GM23248 (cell line): ENCODE results near the gene OR6K3. TPM values are rescaled to one million over a fixed set of nuclear protein-coding genes. Genes with fewer than 3 reads are reported as not detected.

ENCODE experiments used
- DNase-seq: peaks from one replicate; pipeline ENCODE4 v3.0.0-alpha.2; 2015
- H2AFZ ChIP-seq: fragments of 200-600 bp; sonication (generic); 2 replicates; pipeline ENCODE4 v1.6.1; 2016; ENCODE audit warnings: antibody characterized with exemption
- H3F3A ChIP-seq: fragments of 200-600 bp; sonication (generic); 2 replicates; pipeline ENCODE4 v1.6.1; 2016; ENCODE audit warnings: mild to moderate bottlenecking, antibody characterized with exemption, mixed run types; ENCODE audit not compliant: insufficient read depth
- H3K27ac ChIP-seq: fragments of 200-600 bp; sonication (generic); 2 replicates; pipeline ENCODE4 v1.5.1; 2016; ENCODE audit warnings: mild to moderate bottlenecking
- H3K27me3 ChIP-seq: fragments of 200-600 bp; sonication (generic); replicated peaks from 2 replicates; pipeline ENCODE4 v1.6.1; 2016; ENCODE audit warnings: mild to moderate bottlenecking; ENCODE audit not compliant: insufficient read depth
- H3K36me3 ChIP-seq: fragments of 200-600 bp; sonication (generic); 2 replicates; pipeline ENCODE4 v1.6.1; 2016; ENCODE audit warnings: low read depth, mild to moderate bottlenecking
- H3K4me1 ChIP-seq: fragments of 200-600 bp; sonication (generic); 2 replicates; pipeline ENCODE4 v1.6.1; 2016; ENCODE audit warnings: mild to moderate bottlenecking; ENCODE audit not compliant: insufficient read depth
- H3K4me2 ChIP-seq: fragments of 200-600 bp; sonication (generic); one replicate; pipeline ENCODE4 v1.6.1; 2016; ENCODE audit warnings: mild to moderate bottlenecking; ENCODE audit not compliant: unreplicated experiment
- H3K4me3 ChIP-seq: fragments of 200-600 bp; sonication (generic); 2 replicates; pipeline ENCODE4 v1.5.1; 2016; ENCODE audit warnings: mild to moderate bottlenecking
- H3K79me2 ChIP-seq: fragments of 200-600 bp; sonication (generic); 2 replicates; pipeline ENCODE4 v1.6.1; 2016; ENCODE audit warnings: mild to moderate bottlenecking; ENCODE audit not compliant: insufficient read depth
- H3K9ac ChIP-seq: fragments of 200-600 bp; sonication (generic); 2 replicates; pipeline ENCODE4 v1.6.1; 2016; ENCODE audit warnings: mild to moderate bottlenecking
- H3K9me2 ChIP-seq: fragments of 200-600 bp; sonication (generic); 2 replicates; pipeline ENCODE4 v1.6.1; 2016; ENCODE audit warnings: mixed run types, mild to moderate bottlenecking, moderate library complexity; ENCODE audit not compliant: insufficient read depth
- H3K9me3 ChIP-seq: fragments of 200-600 bp; sonication (generic); one replicate; pipeline ENCODE4 v1.6.1; 2017; ENCODE audit warnings: low read depth
- H4K20me1 ChIP-seq: fragments of 200-600 bp; sonication (generic); 2 replicates; pipeline ENCODE4 v1.6.0; 2016; ENCODE audit not compliant: insufficient read depth
- EZH2 ChIP-seq: fragments of 200-600 bp; sonication (generic); IDR thresholded peaks from 2 replicates; pipeline ENCODE4 v1.6.1; 2018; ENCODE audit warnings: antibody characterized with exemption, mild to moderate bottlenecking; ENCODE audit not compliant: insufficient read depth, poor library complexity, severe bottlenecking
- EZH2phosphoT487 ChIP-seq: fragments of 200-600 bp; sonication (generic); IDR thresholded peaks from 2 replicates; pipeline ENCODE4 v1.6.1; 2018; ENCODE audit warnings: antibody characterized with exemption, moderate library complexity, mild to moderate bottlenecking, low read depth; ENCODE audit not compliant: insufficient read depth
- WGBS, 2 experiments: methylation state at CpG; one replicate each; pipeline ENCODE4 v1.1.6; 2015 to 2017; ENCODE audit warnings: low lambda C conversion rate in 2 of 2, low coverage in 1 of 2; ENCODE audit errors: missing lambda C conversion rate in 2 of 2; 5-methylcytosine and 5-hydroxymethylcytosine counted together
- in situ Hi-C: fragments of 300-500 bp; cut with MboI; formaldehyde crosslinking; loops from 2 replicates; pipeline ENCODE4 v1.15.0; 2020
- polyA plus RNA-seq: library from polyadenylated mRNA; unstranded; fragments of >200 nt; fragmentation: Nextera tagmentation; extraction: Ambion mirVana; gene quantifications from 2 replicates; pipeline ENCODE4 v1.2.1, GENCODE V29; 2016
- total RNA-seq: library from RNA; depleted of rRNA; stranded (reverse); fragments of >200 nt; shearing (Covaris generic); gene quantifications from 2 replicates; pipeline ENCODE4 v1.2.3, GENCODE V29; 2014

The OR6K3 gene
- total and polyA plus RNA-seq, 2 experiments from 2014 or later, result not detected

GRCh38 chr1:158731707-158732106 lies 11.2 kb upstream of the OR6K3 start:
- Histone ChIP-seq H3K36me3 (no peaks in the 10 kb centered on the region), H3K4me2 (no peak overlapping the region), H3K9me3 (no peaks in the 10 kb centered on the region), H3K9ac (no peak overlapping the region), H3K4me3 (no peak overlapping the region), H3K9me2 (no peaks in the 10 kb centered on the region), H3K79me2 (no peaks in the 10 kb centered on the region), H3K4me1 (no peaks in the 10 kb centered on the region), H4K20me1 (no peaks in the 10 kb centered on the region), H3K27me3 (no peaks in the 10 kb centered on the region), H3K27ac (no peak overlapping the region), H2AFZ (no peak overlapping the region), H3F3A (no peaks in the 10 kb centered on the region)
- TF ChIP-seq EZH2 (no peak), EZH2phosphoT487 (no peak)
- DNase-seq, result no peak
- 6 to 13% methylated on average over 4 of the region's 4 CpGs for WGBS, 2 experiments
- in situ Hi-C loops, result no loop called here

DNA sequence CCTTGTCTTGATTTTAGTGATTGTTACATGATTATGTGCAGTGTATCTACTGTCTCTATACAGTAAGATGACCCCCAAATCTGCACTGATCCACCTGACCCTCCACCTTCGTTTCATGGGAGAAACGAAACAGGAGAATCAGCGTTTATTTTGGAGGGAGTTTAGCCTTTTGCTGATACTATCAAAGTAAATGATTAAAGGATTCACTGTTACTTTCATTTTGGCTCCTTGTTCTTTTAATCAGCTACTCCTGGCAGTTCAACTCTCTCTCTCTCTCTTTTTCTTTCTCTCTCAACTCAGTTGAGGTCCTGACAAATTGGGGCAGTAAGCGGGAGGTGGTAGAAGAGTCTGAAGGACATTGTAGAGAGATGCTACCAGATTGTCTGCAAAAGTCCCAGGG lies 9.9 kb upstream of the OR6K3 start:
- no peak for DNase-seq
- H3F3A ChIP-seq, result no peaks in the 10 kb centered on the region
- 36 to 42% methylated on average over 4 of the region's 4 CpGs for WGBS, 2 experiments
- H3K36me3 ChIP-seq, result no peaks in the 10 kb centered on the region
- no peak overlapping the region for H2AFZ ChIP-seq
- H3K4me2 ChIP-seq, result no peak overlapping the region
- in situ Hi-C loops, result no loop called here
- no peaks in the 10 kb centered on the region for H3K9me3 ChIP-seq
- no peak overlapping the region for H3K4me3 ChIP-seq
- H3K9me2 ChIP-seq, result no peaks in the 10 kb centered on the region
- no peaks in the 10 kb centered on the region for H3K79me2 ChIP-seq
- no peak overlapping the region for H3K9ac ChIP-seq
- no peaks in the 10 kb centered on the region for H3K4me1 ChIP-seq
- no peak for TF ChIP-seq EZH2
- H3K27me3 ChIP-seq, result no peaks in the 10 kb centered on the region
- no peaks in the 10 kb centered on the region for H4K20me1 ChIP-seq
- H3K27ac ChIP-seq, result no peak overlapping the region

DNA sequence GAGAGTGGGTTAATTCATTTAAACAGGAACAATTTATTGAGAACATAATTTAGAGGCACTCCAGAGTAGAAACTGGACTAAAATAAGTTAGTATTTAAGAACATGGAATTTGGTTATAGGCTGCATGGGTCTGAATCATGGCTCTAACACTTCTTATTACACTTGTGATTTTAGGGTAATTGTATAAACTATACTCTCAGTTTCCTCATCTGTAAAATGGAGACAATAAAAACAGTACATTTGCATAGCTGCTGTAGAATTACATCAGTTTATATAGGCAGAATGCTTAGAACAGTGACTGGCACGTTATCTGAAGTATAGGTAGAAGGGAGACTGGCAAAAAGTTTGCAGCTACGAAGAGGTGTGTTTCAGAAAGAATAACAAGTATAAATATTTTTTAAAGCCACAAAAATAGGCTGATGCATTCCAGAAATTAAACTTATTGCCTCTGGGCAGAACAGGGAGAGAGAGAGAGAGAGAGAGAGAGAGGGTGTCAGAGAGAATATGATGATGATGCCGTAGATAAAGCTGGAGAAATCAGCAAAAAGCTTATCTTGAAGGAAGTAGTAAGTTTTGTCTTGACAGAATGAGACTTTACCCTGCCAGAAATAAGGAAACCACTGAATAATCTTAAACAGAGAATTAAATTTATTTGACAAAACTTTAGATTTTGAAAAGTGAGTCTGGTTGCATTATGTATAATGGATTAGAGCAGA lies 8.1 kb upstream of the OR6K3 start:
- Histone ChIP-seq H3K4me1 (no peaks in the 10 kb centered on the region), H3K4me3 (no peak overlapping the region), H3K36me3 (no peaks in the 10 kb centered on the region), H3K79me2 (no peaks in the 10 kb centered on the region), H4K20me1 (no peaks in the 10 kb centered on the region), H2AFZ (no peak overlapping the region), H3K9me3 (no peaks in the 10 kb centered on the region), H3K27ac (no peak overlapping the region), H3K9me2 (no peaks in the 10 kb centered on the region), H3K4me2 (no peak overlapping the region), H3F3A (no peaks in the 10 kb centered on the region), H3K9ac (no peak overlapping the region), H3K27me3 (no peaks in the 10 kb centered on the region)
- in situ Hi-C loops, result no loop called here
- DNase-seq, result no peak
- TF ChIP-seq EZH2phosphoT487, result no peak
- TF ChIP-seq EZH2, result no peak
- whole genome bisulfite sequencing, 2 experiments, result 8 to 21% methylated on average over 3 of the region's 3 CpGs

- in situ Hi-C loops, result no loop called here
- Histone ChIP-seq H3K4me1 (no peaks in the 10 kb centered on the region), H3F3A (no peaks in the 10 kb centered on the region), H3K9me2 (no peaks in the 10 kb centered on the region), H3K9ac (no peak overlapping the region), H3K9me3 (no peaks in the 10 kb centered on the region), H3K27ac (no peak overlapping the region), H3K79me2 (no peaks in the 10 kb centered on the region), H3K27me3 (0 out of 2 replicates have a peak, but pooled peaks cover 5% of the 10 kb centered on the region), H3K36me3 (no peaks in the 10 kb centered on the region), H3K4me2 (no peak overlapping the region), H4K20me1 (no peaks in the 10 kb centered on the region), H3K4me3 (no peak overlapping the region), H2AFZ (no peak overlapping the region)
- 38 to 40% methylated on average over 5 of the region's 5 CpGs for WGBS, 2 experiments
- TF ChIP-seq EZH2 (no peak), EZH2phosphoT487 (no peak)
- DNase-seq, result no peak
These were observed 3.9 kb upstream of the OR6K3 start for GRCh38 chr1:158724442-158724841.

- DNase-seq, result no peak
- TF ChIP-seq EZH2phosphoT487 (no peak), EZH2 (no peak)
- H3K9ac ChIP-seq, result no peak overlapping the region
- in situ Hi-C loops, result no loop called here
- 14 to 18% methylated on average over 3 of the region's 3 CpGs for WGBS, 2 experiments
- 0 out of 2 replicates have a peak, but pooled peaks cover 5% of the 10 kb centered on the region for H3K27me3 ChIP-seq
- H3K4me2 ChIP-seq, result no peak overlapping the region
- H3K4me1 ChIP-seq, result no peaks in the 10 kb centered on the region
- H4K20me1 ChIP-seq, result no peaks in the 10 kb centered on the region
- H3K4me3 ChIP-seq, result no peak overlapping the region
- H3K79me2 ChIP-seq, result no peaks in the 10 kb centered on the region
- no peaks in the 10 kb centered on the region for H3K9me2 ChIP-seq
- no peak overlapping the region for H2AFZ ChIP-seq
- no peak overlapping the region for H3K27ac ChIP-seq
- no peaks in the 10 kb centered on the region for H3K9me3 ChIP-seq
- H3K36me3 ChIP-seq, result no peaks in the 10 kb centered on the region
- H3F3A ChIP-seq, result no peaks in the 10 kb centered on the region
These were observed 856 bp downstream of the OR6K3 start for GRCh38 chr1:158719664-158720063.
